Fibroblast of mammary gland (primary cell): ENCODE results near the gene UVRAG.

Source experiments
- DNase-seq: peaks from one replicate; pipeline ENCODE4 v3.0.0-alpha.2; 2010; ENCODE audit warnings: low read depth
- H3K4me3 ChIP-seq: 2 replicates; pipeline ENCODE4 v1.5.1; 2011; ENCODE audit warnings: low read depth, mild to moderate bottlenecking, low read length, moderate library complexity; ENCODE audit not compliant: control insufficient read depth
- TF ChIP-seq, protein P1 (sequence below): conservative IDR thresholded peaks from 2 replicates; pipeline ENCODE4 v1.5.1; 2011; ENCODE audit warnings: low read depth, low read length, inconsistent platforms; ENCODE audit not compliant: control insufficient read depth, insufficient read depth

Gene UVRAG

GRCh38 chr11:76159303-76159937 is 344.4 kb downstream of the UVRAG start:
- TF ChIP-seq, protein P1, sequence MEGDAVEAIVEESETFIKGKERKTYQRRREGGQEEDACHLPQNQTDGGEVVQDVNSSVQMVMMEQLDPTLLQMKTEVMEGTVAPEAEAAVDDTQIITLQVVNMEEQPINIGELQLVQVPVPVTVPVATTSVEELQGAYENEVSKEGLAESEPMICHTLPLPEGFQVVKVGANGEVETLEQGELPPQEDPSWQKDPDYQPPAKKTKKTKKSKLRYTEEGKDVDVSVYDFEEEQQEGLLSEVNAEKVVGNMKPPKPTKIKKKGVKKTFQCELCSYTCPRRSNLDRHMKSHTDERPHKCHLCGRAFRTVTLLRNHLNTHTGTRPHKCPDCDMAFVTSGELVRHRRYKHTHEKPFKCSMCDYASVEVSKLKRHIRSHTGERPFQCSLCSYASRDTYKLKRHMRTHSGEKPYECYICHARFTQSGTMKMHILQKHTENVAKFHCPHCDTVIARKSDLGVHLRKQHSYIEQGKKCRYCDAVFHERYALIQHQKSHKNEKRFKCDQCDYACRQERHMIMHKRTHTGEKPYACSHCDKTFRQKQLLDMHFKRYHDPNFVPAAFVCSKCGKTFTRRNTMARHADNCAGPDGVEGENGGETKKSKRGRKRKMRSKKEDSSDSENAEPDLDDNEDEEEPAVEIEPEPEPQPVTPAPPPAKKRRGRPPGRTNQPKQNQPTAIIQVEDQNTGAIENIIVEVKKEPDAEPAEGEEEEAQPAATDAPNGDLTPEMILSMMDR, result no peak

GRCh38 chr11:76159983-76160661 is 345.1 kb downstream of the UVRAG start:
- no peak for DNase-seq
- no peak overlapping the region for H3K4me3 ChIP-seq
- TF ChIP-seq, protein P1, result no peak

More at GRCh38 chr11:76159303-76159937, 344.4 kb downstream of the UVRAG start:
- H3K4me3 ChIP-seq, result no peak overlapping the region
- DNase-seq, result no peak

GRCh38 chr11:76160856-76161255 is 345.8 kb downstream of the UVRAG start:
- no peak overlapping the region for H3K4me3 ChIP-seq
- TF ChIP-seq, protein P1, result no peak
- no peak for DNase-seq

DNA sequence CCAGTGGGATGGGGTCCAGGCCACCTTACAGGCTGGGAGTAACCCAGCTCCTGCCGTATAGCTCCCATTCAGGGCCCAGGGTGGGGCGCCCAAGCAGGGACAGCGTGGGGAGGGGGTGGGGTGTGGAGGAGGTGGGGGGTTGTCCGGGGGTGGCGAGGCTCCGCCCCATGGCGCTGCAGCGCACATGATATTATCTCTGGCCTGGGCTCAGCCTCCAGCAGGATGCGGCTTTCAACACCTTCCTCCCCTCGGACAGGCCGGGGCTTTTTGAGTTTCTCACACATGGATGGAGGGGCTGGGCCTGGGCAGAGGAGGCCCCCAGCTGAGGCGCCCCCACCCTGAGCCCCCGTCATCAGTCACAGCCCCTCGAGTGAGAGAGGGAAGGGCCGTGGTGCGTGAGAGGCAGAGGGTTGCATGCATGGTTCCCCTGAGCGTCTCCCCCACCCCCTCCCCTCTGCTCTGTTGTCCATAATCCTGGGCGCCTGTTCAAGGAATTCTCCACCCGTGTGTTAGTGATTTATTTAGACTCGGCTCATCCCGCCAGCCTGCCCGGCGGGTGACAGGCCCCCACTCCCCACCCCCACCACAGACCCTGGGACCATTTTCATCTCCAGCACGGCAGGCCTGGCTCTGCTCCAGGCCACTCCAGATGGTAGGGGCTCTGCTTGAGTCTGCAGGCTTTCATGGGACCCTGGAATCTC is 346.4 kb downstream of the UVRAG start:
- peak; percentile 30 for DNase-seq

GRCh38 chr11:76162336-76163288 is 347.6 kb downstream of the UVRAG start:
- TF ChIP-seq, protein P1, result no peak
- no peak for DNase-seq
- no peak overlapping the region for H3K4me3 ChIP-seq

More for the DNA sequence above, 346.4 kb downstream of the UVRAG start:
- TF ChIP-seq, protein P1, result no peak
- no peak overlapping the region for H3K4me3 ChIP-seq

GRCh38 chr11:76163289-76163880 is 348.4 kb downstream of the UVRAG start:
- no peak overlapping the region for H3K4me3 ChIP-seq
- DNase-seq, result no peak
- TF ChIP-seq, protein P1, result no peak
